Measurements from ENCODE around the gene CCSER1.

DNA sequence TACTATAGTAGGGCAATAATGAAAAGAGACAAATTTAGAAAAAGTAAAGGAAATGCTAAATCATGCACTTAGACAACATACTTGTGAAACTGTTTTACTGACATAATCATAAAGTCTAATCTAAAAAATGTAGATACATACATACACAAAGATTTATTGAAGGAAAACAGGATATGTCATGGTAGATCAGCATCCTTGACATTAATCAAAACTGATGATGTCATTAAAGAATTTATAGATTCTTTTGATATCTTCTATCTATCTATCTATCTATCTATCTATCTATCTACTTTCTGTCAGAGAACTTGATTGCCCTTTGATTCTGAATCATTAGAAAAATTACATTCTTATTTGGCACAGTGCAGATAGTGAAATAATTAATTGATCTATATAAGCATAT is 311.3 kb downstream of the CCSER1 start:
- TF ChIP-seq, protein P1, sequence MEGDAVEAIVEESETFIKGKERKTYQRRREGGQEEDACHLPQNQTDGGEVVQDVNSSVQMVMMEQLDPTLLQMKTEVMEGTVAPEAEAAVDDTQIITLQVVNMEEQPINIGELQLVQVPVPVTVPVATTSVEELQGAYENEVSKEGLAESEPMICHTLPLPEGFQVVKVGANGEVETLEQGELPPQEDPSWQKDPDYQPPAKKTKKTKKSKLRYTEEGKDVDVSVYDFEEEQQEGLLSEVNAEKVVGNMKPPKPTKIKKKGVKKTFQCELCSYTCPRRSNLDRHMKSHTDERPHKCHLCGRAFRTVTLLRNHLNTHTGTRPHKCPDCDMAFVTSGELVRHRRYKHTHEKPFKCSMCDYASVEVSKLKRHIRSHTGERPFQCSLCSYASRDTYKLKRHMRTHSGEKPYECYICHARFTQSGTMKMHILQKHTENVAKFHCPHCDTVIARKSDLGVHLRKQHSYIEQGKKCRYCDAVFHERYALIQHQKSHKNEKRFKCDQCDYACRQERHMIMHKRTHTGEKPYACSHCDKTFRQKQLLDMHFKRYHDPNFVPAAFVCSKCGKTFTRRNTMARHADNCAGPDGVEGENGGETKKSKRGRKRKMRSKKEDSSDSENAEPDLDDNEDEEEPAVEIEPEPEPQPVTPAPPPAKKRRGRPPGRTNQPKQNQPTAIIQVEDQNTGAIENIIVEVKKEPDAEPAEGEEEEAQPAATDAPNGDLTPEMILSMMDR (IDR thresholded peaks at IDR 0.05): no peak
- TF ChIP-seq POLR2AphosphoS5 (IDR thresholded peaks at IDR 0.05; ENCODE audit: low read depth, low read length) (no peak), SIN3A (IDR thresholded peaks at IDR 0.05; ENCODE audit: borderline replicate concordance, insufficient read depth, low read depth, low read length) (no peak)
- TF ChIP-seq, protein P2, sequence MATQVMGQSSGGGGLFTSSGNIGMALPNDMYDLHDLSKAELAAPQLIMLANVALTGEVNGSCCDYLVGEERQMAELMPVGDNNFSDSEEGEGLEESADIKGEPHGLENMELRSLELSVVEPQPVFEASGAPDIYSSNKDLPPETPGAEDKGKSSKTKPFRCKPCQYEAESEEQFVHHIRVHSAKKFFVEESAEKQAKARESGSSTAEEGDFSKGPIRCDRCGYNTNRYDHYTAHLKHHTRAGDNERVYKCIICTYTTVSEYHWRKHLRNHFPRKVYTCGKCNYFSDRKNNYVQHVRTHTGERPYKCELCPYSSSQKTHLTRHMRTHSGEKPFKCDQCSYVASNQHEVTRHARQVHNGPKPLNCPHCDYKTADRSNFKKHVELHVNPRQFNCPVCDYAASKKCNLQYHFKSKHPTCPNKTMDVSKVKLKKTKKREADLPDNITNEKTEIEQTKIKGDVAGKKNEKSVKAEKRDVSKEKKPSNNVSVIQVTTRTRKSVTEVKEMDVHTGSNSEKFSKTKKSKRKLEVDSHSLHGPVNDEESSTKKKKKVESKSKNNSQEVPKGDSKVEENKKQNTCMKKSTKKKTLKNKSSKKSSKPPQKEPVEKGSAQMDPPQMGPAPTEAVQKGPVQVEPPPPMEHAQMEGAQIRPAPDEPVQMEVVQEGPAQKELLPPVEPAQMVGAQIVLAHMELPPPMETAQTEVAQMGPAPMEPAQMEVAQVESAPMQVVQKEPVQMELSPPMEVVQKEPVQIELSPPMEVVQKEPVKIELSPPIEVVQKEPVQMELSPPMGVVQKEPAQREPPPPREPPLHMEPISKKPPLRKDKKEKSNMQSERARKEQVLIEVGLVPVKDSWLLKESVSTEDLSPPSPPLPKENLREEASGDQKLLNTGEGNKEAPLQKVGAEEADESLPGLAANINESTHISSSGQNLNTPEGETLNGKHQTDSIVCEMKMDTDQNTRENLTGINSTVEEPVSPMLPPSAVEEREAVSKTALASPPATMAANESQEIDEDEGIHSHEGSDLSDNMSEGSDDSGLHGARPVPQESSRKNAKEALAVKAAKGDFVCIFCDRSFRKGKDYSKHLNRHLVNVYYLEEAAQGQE (IDR thresholded peaks at IDR 0.05; ENCODE audit: insufficient read depth in 1 of 2, low read depth in 2 of 2, low read length in 1 of 2): no peak
